Memory B cell (primary cell): ENCODE data around the gene CEP350.

ENCODE experiments used
- ATAC-seq: fragments of 150-1000 bp; cut with Tn5 transposase; 2 replicates; pipeline ENCODE4 v1.10.0; 2021; ENCODE audit warnings: low read depth, mild to moderate bottlenecking, moderate library complexity
- DNase-seq, 2 donors: peaks; one replicate each; pipeline ENCODE4 v3.0.0; 2022; ENCODE audit warnings: low spot score in 2 of 2
- H3K27ac Mint-ChIP-seq: one replicate; pipeline ENCODE4 v1.8.0; 2022; ENCODE audit warnings: mild to moderate bottlenecking, moderate library complexity, mixed read lengths
- H3K27me3 Mint-ChIP-seq: one replicate; pipeline ENCODE4 v1.8.0; 2022; ENCODE audit warnings: mixed read lengths
- H3K36me3 Mint-ChIP-seq: one replicate; pipeline ENCODE4 v1.8.0; 2022; ENCODE audit warnings: mild to moderate bottlenecking, mixed read lengths
- H3K4me1 Mint-ChIP-seq: one replicate; pipeline ENCODE4 v1.8.0; 2022; ENCODE audit warnings: mixed read lengths
- H3K4me3 Mint-ChIP-seq: one replicate; pipeline ENCODE4 v1.8.0; 2022; ENCODE audit warnings: mild to moderate bottlenecking, moderate library complexity, mixed read lengths
- H3K9me3 Mint-ChIP-seq: one replicate; pipeline ENCODE4 v1.8.0; 2022; ENCODE audit warnings: mixed read lengths

Gene CEP350

GRCh38 chr1:179930867-179931266 lies 23.7 kb upstream of the CEP350 start:
- no peaks in the 10 kb centered on the region for H3K27me3 Mint-ChIP-seq
- no peak overlapping the region for H3K4me3 Mint-ChIP-seq
- no peaks in the 10 kb centered on the region for H3K9me3 Mint-ChIP-seq
- ATAC-seq (no peak), DNase-seq (no peak)
- no peaks in the 10 kb centered on the region for H3K36me3 Mint-ChIP-seq
- H3K4me1 Mint-ChIP-seq, result no peaks in the 10 kb centered on the region
- no peak overlapping the region for H3K27ac Mint-ChIP-seq

GRCh38 chr1:179933219-179933618 lies 21.4 kb upstream of the CEP350 start:
- Mint-ChIP-seq H3K27ac (no peak overlapping the region), H3K4me1 (no peaks in the 10 kb centered on the region), H3K4me3 (no peak overlapping the region), H3K9me3 (no peaks in the 10 kb centered on the region), H3K27me3 (no peaks in the 10 kb centered on the region), H3K36me3 (no peaks in the 10 kb centered on the region)
- no peak for DNase-seq
- ATAC-seq, result no peak

DNA sequence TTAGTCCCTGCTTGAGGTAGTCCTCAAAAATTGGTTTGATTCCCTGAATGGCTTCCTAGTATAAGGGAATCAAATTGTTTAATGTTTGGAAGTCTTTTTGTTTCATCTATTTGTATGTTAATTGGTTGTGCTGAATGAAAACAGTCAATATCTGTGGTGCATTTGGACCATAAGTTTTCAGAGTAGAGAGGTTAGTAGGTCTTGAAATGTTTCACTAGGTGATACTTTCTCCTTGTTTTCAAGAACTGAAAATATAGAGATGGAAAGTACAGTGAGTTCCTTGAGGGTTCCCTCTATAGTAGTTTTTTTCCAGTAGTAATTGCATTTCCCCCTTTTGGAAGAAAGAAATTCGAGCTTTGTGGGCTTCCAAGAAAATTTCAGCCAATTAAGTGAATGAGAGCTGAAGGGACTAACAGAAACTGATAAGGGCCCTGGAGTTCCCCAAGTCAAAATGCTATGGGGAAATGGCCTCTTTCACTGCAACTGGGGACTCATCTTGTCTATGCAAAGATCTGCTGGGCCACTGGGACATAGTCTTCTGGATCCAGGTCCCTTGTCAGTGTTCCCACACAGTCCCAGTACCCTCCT lies 18.6 kb upstream of the CEP350 start:
- DNase-seq (no peak), ATAC-seq (no peak)
- no peak overlapping the region for H3K4me3 Mint-ChIP-seq
- no peaks in the 10 kb centered on the region for H3K36me3 Mint-ChIP-seq
- no peaks in the 10 kb centered on the region for H3K4me1 Mint-ChIP-seq
- no peak overlapping the region for H3K27ac Mint-ChIP-seq
- H3K27me3 Mint-ChIP-seq, result no peaks in the 10 kb centered on the region
- H3K9me3 Mint-ChIP-seq, result no peaks in the 10 kb centered on the region

DNA sequence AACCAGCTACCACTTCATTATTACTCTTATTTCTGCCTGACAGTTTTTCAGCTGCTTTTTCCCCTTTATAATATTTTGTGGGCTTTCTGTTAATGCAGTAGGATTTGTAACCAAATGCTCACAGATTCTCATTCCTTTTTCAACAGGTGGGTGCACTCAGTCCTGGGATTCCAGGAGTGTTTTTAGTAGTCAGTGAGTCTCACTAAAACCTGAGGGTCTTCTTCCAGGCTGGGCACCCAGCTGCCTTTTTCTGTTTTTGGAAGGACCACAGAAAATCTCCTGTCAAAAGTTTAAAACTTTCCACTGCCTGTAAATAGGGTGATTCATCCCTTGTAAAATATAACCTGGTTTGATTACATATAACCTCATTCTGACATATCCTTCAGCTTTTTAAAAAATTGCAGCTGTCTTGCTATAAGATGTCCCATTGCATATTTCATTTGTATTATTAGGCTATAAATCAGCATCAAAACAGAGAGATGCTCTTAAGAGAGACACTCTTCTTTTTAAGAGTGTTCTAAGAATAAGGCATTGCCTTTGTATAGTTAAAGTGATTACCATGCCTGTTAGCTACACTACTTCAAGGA lies 16.8 kb upstream of the CEP350 start:
- H3K4me1 Mint-ChIP-seq, result no peaks in the 10 kb centered on the region
- no peaks in the 10 kb centered on the region for H3K27me3 Mint-ChIP-seq
- no peak for DNase-seq
- no peak overlapping the region for H3K4me3 Mint-ChIP-seq
- no peak overlapping the region for H3K27ac Mint-ChIP-seq
- no peaks in the 10 kb centered on the region for H3K9me3 Mint-ChIP-seq
- ATAC-seq, result no peak
- H3K36me3 Mint-ChIP-seq, result no peaks in the 10 kb centered on the region

GRCh38 chr1:179938752-179939151 lies 15.9 kb upstream of the CEP350 start:
- no peak overlapping the region for H3K4me3 Mint-ChIP-seq
- ATAC-seq (no peak), DNase-seq (no peak)
- H3K27me3 Mint-ChIP-seq, result no peaks in the 10 kb centered on the region
- no peaks in the 10 kb centered on the region for H3K4me1 Mint-ChIP-seq
- no peaks in the 10 kb centered on the region for H3K36me3 Mint-ChIP-seq
- no peaks in the 10 kb centered on the region for H3K9me3 Mint-ChIP-seq
- no peak overlapping the region for H3K27ac Mint-ChIP-seq

- Mint-ChIP-seq H3K4me1 (no peaks in the 10 kb centered on the region), H3K27ac (no peak overlapping the region), H3K27me3 (no peaks in the 10 kb centered on the region), H3K9me3 (no peaks in the 10 kb centered on the region), H3K4me3 (no peak overlapping the region), H3K36me3 (no peaks in the 10 kb centered on the region)
- DNase-seq (no peak), ATAC-seq (no peak)
Observed at GRCh38 chr1:179939941-179940340, 14.7 kb upstream of the CEP350 start.

GRCh38 chr1:179941454-179941853 lies 13.2 kb upstream of the CEP350 start:
- H3K27me3 Mint-ChIP-seq, result no peaks in the 10 kb centered on the region
- H3K9me3 Mint-ChIP-seq, result no peaks in the 10 kb centered on the region
- H3K4me3 Mint-ChIP-seq, result no peak overlapping the region
- no peaks in the 10 kb centered on the region for H3K4me1 Mint-ChIP-seq
- no peak for DNase-seq
- no peak for ATAC-seq
- H3K36me3 Mint-ChIP-seq, result no peaks in the 10 kb centered on the region
- no peak overlapping the region for H3K27ac Mint-ChIP-seq

DNA sequence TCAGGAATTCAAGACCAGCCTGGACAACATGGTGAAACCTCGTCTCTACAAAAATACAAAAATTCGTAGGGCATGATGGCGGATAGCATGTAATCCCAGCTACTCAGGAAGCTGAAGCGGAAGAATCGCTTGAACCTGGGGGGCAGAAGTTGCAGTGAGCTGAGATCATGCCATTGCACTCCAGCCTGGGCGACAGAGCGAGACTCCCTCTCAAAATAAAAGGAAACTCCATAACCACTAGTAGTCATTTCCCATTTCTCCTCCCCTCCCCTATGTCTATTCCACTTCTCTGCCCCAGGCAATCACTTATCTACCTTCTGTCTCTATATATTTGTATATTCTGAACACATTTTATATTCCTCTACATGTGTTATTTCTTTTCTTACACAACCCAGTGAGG lies 4.0 kb upstream of the CEP350 start:
- H3K4me3 Mint-ChIP-seq, result no peak overlapping the region
- no peaks in the 10 kb centered on the region for H3K36me3 Mint-ChIP-seq
- H3K27me3 Mint-ChIP-seq, result peaks cover 1% of the 10 kb centered on the region
- H3K27ac Mint-ChIP-seq, result no peak overlapping the region
- H3K4me1 Mint-ChIP-seq, result peaks cover 21% of the 10 kb centered on the region
- DNase-seq (no peak), ATAC-seq (no peak)
- no peaks in the 10 kb centered on the region for H3K9me3 Mint-ChIP-seq

DNA sequence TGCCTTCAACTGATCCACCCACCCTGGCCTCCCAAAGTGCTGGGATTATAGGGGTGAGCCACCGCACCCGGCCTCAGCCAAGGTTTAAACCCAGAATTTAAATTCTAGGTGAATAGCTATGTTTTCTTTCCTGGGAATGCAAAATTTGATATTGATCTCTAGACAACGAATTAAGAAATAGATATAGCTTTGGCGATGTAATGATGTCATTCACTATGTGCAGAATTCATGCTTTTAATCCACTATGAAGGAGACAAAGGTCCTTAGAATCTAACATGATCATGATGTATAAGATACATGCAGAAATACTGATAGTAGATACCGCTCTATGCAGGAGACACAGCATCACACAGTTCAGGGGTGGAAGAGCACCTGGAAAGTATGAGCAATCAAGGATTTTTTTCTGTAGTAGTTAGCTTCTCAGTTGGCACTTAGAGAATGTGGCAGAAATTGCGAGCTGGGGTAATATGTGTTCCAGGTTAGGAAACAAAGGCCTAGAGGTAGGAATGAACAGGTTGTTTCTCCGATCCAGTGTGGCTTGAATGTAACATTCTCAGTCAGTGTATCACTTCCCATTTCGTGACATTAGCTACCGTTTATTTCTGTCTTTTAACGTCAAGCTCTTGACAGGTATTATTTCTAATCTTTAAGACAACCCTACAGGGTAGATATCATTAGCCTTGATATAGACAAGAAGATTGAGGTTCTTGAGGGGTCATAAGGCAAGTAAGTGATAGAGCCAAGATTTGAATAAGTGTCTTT lies 3.0 kb upstream of the CEP350 start:
- Mint-ChIP-seq H3K9me3 (no peaks in the 10 kb centered on the region), H3K27ac (peak overlapping the region; percentile 83), H3K36me3 (no peaks in the 10 kb centered on the region), H3K4me3 (peak overlapping the region; percentile 66), H3K4me1 (peaks cover 23% of the 10 kb centered on the region), H3K27me3 (peaks cover 1% of the 10 kb centered on the region)
- DNase-seq (no peak), ATAC-seq (no peak)

GRCh38 chr1:179952186-179952585 lies 2.4 kb upstream of the CEP350 start:
- ATAC-seq (no peak), DNase-seq (no peak)
- H3K27ac Mint-ChIP-seq, result peak overlapping the region; percentile 83
- H3K27me3 Mint-ChIP-seq, result peaks cover 1% of the 10 kb centered on the region
- H3K4me1 Mint-ChIP-seq, result peaks cover 26% of the 10 kb centered on the region
- peak overlapping the region; percentile 66 for H3K4me3 Mint-ChIP-seq
- no peaks in the 10 kb centered on the region for H3K36me3 Mint-ChIP-seq
- no peaks in the 10 kb centered on the region for H3K9me3 Mint-ChIP-seq

GRCh38 chr1:179953974-179954492 lies 577 bp upstream of the CEP350 start:
- ATAC-seq (peak; percentile 29), DNase-seq (peak in 1 of 2 donors; percentile 42)
- Mint-ChIP-seq H3K36me3 (no peaks in the 10 kb centered on the region), H3K27me3 (no peaks in the 10 kb centered on the region), H3K4me1 (peaks cover 29% of the 10 kb centered on the region), H3K27ac (peak overlapping the region; percentile 92), H3K4me3 (peak overlapping the region; percentile 89), H3K9me3 (no peaks in the 10 kb centered on the region)

DNA sequence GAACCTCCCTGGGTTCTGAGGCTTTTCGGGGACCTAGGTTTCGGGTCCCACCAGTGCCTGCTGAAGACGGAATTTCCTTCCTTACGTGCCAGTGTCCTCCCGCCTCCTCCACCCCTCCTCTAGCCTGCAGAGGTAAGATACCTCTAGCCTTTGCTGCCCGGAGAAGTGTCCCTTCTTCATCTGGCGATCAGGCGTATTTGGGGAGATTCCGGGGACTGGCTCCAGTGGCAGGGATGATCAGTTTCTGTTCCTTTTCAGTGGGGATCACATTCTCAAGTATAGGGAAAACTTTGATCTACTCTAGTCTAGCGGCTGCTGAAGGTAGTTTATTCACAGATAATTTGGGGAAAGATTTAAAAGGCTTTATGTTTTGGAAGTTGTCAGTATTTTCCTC lies 674 bp downstream of the CEP350 start:
- peaks cover 30% of the 10 kb centered on the region for H3K4me1 Mint-ChIP-seq
- no peak for ATAC-seq
- H3K27ac Mint-ChIP-seq, result peak overlapping the region; percentile 92
- no peaks in the 10 kb centered on the region for H3K36me3 Mint-ChIP-seq
- no peaks in the 10 kb centered on the region for H3K9me3 Mint-ChIP-seq
- peak in 1 of 2 donors; percentile 7 for DNase-seq
- H3K4me3 Mint-ChIP-seq, result peak overlapping the region; percentile 89
- no peaks in the 10 kb centered on the region for H3K27me3 Mint-ChIP-seq

DNA sequence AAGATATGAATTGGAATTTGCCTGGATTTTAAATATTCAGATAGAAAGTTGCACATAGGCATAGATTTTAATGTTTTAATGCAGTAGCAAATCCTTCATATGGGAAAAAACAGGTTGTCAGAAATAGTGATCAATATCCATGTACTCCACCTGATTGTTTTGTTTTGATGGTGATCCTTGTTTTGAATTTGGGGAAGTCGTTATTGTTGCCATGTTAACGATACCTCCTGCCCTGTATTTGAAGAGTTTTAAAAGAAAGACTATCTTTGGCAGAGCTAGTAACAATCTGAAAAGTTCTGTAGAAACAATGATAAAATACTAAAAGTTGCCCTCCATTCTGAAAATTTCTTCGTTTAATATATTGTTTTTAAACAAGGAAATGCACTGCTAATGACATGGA lies 1.1 kb downstream of the CEP350 start:
- Mint-ChIP-seq H3K27me3 (no peaks in the 10 kb centered on the region), H3K27ac (peak overlapping the region; percentile 92), H3K9me3 (no peaks in the 10 kb centered on the region), H3K4me1 (peaks cover 32% of the 10 kb centered on the region), H3K36me3 (no peaks in the 10 kb centered on the region), H3K4me3 (peak overlapping the region; percentile 89)
- ATAC-seq (no peak), DNase-seq (no peak)

DNA sequence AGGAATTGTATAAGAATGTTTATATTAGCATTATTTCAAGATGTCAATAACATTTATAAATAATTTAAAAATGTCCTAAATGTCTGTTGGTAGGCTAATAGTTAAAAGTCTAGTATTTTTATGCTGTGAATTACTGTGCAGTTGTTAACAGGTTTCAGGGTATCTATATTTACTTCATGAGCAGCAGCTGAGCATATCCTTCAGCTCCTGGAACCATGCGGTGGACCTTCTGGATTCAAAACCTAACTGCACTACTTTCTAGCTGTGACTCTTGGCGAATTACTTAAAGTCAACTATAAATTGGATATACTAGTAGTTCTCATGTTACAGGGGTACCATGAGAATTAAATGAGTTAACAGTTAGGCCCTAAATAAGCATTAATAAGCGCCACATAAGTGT lies 3.7 kb downstream of the CEP350 start:
- no peaks in the 10 kb centered on the region for H3K27me3 Mint-ChIP-seq
- peaks cover 11% of the 10 kb centered on the region for H3K36me3 Mint-ChIP-seq
- no peak overlapping the region for H3K27ac Mint-ChIP-seq
- peaks cover 28% of the 10 kb centered on the region for H3K4me1 Mint-ChIP-seq
- no peaks in the 10 kb centered on the region for H3K9me3 Mint-ChIP-seq
- DNase-seq (no peak), ATAC-seq (no peak)
- H3K4me3 Mint-ChIP-seq, result no peak overlapping the region
